IMR-90 (cell line): ENCODE results near the gene DBNL.

Experiments used
- BHLHE40 ChIP-seq: fragments of 150-350 bp; IDR thresholded peaks from 2 replicates; pipeline ENCODE4 v1.6.1; 2016; ENCODE audit warnings: mild to moderate bottlenecking, low read depth, low read length
- CTCF ChIP-seq: conservative IDR thresholded peaks from 2 replicates; pipeline ENCODE4 v1.5.1; 2012; ENCODE audit warnings: mild to moderate bottlenecking, low read depth, low read length, improper control_type of control experiment
- FOS ChIP-seq: fragments of 150-350 bp; IDR thresholded peaks from 2 replicates; pipeline ENCODE4 v1.6.1; 2016; ENCODE audit warnings: low read depth, low read length
- MXI1 ChIP-seq: IDR thresholded peaks from 2 replicates; pipeline ENCODE4 v1.6.1; 2012; ENCODE audit warnings: low read depth, mild to moderate bottlenecking, low read length, moderate library complexity, borderline replicate concordance
- POLR2A ChIP-seq: IDR thresholded peaks from 2 replicates; pipeline ENCODE4 v1.6.1; 2012; ENCODE audit warnings: mild to moderate bottlenecking, low read depth, low read length
- RAD21 ChIP-seq: IDR thresholded peaks from 2 replicates; pipeline ENCODE4 v1.6.1; 2012; ENCODE audit warnings: low read length, improper control_type of control experiment
- RFX5 ChIP-seq: IDR thresholded peaks from 2 replicates; pipeline ENCODE4 v1.8.0; 2012; ENCODE audit warnings: low read depth, mild to moderate bottlenecking, low read length, moderate library complexity

GRCh38 chr7:44056681-44057080 lies 12.2 kb downstream of the DBNL start:
- TF ChIP-seq CTCF, result no peak
- TF ChIP-seq POLR2A, result no peak
- TF ChIP-seq RFX5, result no peak
- TF ChIP-seq BHLHE40, result no peak
- no peak for TF ChIP-seq FOS
- no peak for TF ChIP-seq MXI1
- no peak for TF ChIP-seq RAD21
